Loucy (cell line): ENCODE data around the gene TBL1X.

Source experiments
- H2AFZ ChIP-seq: fragments of 200-600 bp; sonication (generic); 2 replicates; pipeline ENCODE4 v1.6.0; 2016; ENCODE audit warnings: antibody characterized with exemption, mild to moderate bottlenecking, low read length, moderate library complexity
- H3F3A ChIP-seq: fragments of 200-600 bp; 2 replicates; pipeline ENCODE4 v1.6.0; 2016; ENCODE audit warnings: antibody characterized with exemption, low read depth, mild to moderate bottlenecking
- H3K27me3 ChIP-seq: fragments of 200-600 bp; sonication (generic); 2 replicates; pipeline ENCODE4 v1.6.1; 2014; ENCODE audit warnings: low read length, mild to moderate bottlenecking; ENCODE audit not compliant: insufficient read depth, poor library complexity, severe bottlenecking
- H3K36me3 ChIP-seq: fragments of 200-600 bp; sonication (generic); 2 replicates; pipeline ENCODE4 v1.6.1; 2016; ENCODE audit warnings: low read length; ENCODE audit not compliant: insufficient read depth
- H3K4me1 ChIP-seq: fragments of 200-600 bp; sonication (generic); 2 replicates; pipeline ENCODE4 v1.5.1; 2014; ENCODE audit warnings: low read length, mild to moderate bottlenecking; ENCODE audit not compliant: insufficient read depth, poor library complexity, severe bottlenecking
- H3K4me2 ChIP-seq: fragments of 200-600 bp; sonication (generic); 2 replicates; pipeline ENCODE4 v1.6.0; 2014; ENCODE audit warnings: antibody characterized with exemption, low read length, low read depth, mild to moderate bottlenecking; ENCODE audit not compliant: poor library complexity, severe bottlenecking
- H3K4me3 ChIP-seq: fragments of 200-600 bp; sonication (generic); 2 replicates; pipeline ENCODE4 v1.5.1; 2014; ENCODE audit warnings: low read length, mild to moderate bottlenecking, mixed read lengths; ENCODE audit not compliant: poor library complexity, severe bottlenecking
- H3K79me2 ChIP-seq: fragments of 200-600 bp; sonication (generic); 2 replicates; pipeline ENCODE4 v1.6.1; 2014; ENCODE audit warnings: low read length; ENCODE audit not compliant: insufficient read depth
- H3K9ac ChIP-seq: fragments of 200-600 bp; sonication (generic); 2 replicates; pipeline ENCODE4 v1.6.0; 2014; ENCODE audit warnings: mild to moderate bottlenecking, low read depth, low read length, moderate library complexity; ENCODE audit not compliant: poor library complexity, severe bottlenecking
- H3K9me2 ChIP-seq: fragments of 200-600 bp; sonication (generic); replicated peaks from 2 replicates; pipeline ENCODE4 v1.6.1; 2016; ENCODE audit warnings: low read depth, low read length, mixed read lengths
- H3K9me3 ChIP-seq: fragments of 200-600 bp; sonication (generic); 2 replicates; pipeline ENCODE4 v1.6.1; 2014; ENCODE audit warnings: mild to moderate bottlenecking, antibody characterized with exemption, low read length, low read depth; ENCODE audit not compliant: insufficient read depth
- H4K20me1 ChIP-seq: fragments of 200-600 bp; sonication (generic); 2 replicates; pipeline ENCODE4 v1.6.0; 2014; ENCODE audit warnings: antibody characterized with exemption, low read length, mild to moderate bottlenecking; ENCODE audit not compliant: insufficient read depth, poor library complexity, severe bottlenecking
- CTCF ChIP-seq: fragments of 200-600 bp; sonication (generic); conservative IDR thresholded peaks from 2 replicates; pipeline ENCODE4 v1.5.1; 2014; ENCODE audit warnings: mild to moderate bottlenecking, antibody characterized with exemption, low read length
- EZH2phosphoT487 ChIP-seq: fragments of 200-600 bp; IDR thresholded peaks from 2 replicates; pipeline ENCODE4 v1.6.1; 2018; ENCODE audit warnings: antibody characterized with exemption, mild to moderate bottlenecking, moderate library complexity, borderline replicate concordance

Gene TBL1X

DNA sequence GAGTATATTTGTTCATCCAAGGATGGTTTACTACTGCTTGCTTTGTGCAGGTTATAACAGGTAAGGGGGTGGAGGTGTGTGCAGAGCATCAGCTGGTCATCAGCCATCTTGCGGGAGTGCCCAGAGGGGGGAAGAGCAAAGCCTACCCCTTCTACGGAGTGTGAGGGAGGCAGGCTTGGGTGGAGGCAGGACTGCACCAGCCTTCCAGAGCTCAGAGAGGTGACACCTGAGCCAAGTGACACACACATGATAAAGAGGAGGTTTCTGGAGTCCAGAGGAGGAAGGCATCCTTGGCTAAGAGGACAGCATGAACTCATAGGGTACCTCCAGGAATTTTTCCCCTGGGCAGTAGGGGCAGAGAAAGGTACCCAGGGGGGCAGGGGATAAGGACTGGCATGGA, 126.6 kb downstream of the TBL1X start:
- Histone ChIP-seq H2AFZ (no peak overlapping the region), H3K4me2 (no peak overlapping the region), H3K4me1 (no peaks in the 10 kb centered on the region), H3K9me2 (no peaks in the 10 kb centered on the region), H3F3A (no peaks in the 10 kb centered on the region), H3K27me3 (no peaks in the 10 kb centered on the region), H3K9me3 (no peaks in the 10 kb centered on the region), H3K79me2 (no peaks in the 10 kb centered on the region), H3K36me3 (no peaks in the 10 kb centered on the region), H4K20me1 (no peaks in the 10 kb centered on the region), H3K9ac (no peak overlapping the region), H3K4me3 (no peak overlapping the region)
- TF ChIP-seq EZH2phosphoT487, result no peak
- no peak for TF ChIP-seq CTCF

GRCh38 chrX:9593756-9594155, 128.9 kb downstream of the TBL1X start:
- no peaks in the 10 kb centered on the region for H3K9me3 ChIP-seq

DNA sequence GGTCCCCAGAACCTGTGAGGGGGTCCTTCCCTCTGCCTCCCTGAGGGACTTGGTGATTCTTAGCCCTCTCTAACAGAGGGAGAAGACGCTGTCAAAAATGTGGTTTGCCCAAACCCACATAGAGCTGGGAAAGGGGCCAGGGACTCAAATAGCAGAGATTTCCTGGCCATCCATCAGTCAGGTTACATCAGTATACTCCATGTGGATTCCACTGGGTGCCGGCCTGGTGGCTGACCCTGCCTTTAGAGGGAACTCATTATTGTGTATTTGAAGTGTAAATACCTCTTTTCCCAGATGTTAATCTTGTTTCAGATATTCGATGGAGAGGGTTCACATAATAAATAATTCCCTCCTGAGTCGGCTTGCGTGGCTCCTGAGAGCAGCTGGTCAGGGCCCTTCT, 130.3 kb downstream of the TBL1X start:
- H3F3A ChIP-seq, result no peaks in the 10 kb centered on the region
- no peak for TF ChIP-seq EZH2phosphoT487
- no peak for TF ChIP-seq CTCF
- H2AFZ ChIP-seq, result no peak overlapping the region
- H3K4me2 ChIP-seq, result no peak overlapping the region
- no peak overlapping the region for H3K9ac ChIP-seq
- no peaks in the 10 kb centered on the region for H3K36me3 ChIP-seq
- no peaks in the 10 kb centered on the region for H3K4me1 ChIP-seq
- H3K4me3 ChIP-seq, result no peak overlapping the region
- H3K27me3 ChIP-seq, result no peaks in the 10 kb centered on the region
- H3K9me3 ChIP-seq, result no peaks in the 10 kb centered on the region
- H3K79me2 ChIP-seq, result no peaks in the 10 kb centered on the region
- H3K9me2 ChIP-seq, result no peaks in the 10 kb centered on the region
- H4K20me1 ChIP-seq, result no peaks in the 10 kb centered on the region

More at GRCh38 chrX:9593756-9594155, 128.9 kb downstream of the TBL1X start:
- no peak overlapping the region for H3K9ac ChIP-seq
- H3K4me3 ChIP-seq, result no peak overlapping the region
- no peaks in the 10 kb centered on the region for H4K20me1 ChIP-seq
- no peak overlapping the region for H2AFZ ChIP-seq
- H3K36me3 ChIP-seq, result no peaks in the 10 kb centered on the region
- H3K9me2 ChIP-seq, result no peaks in the 10 kb centered on the region
- no peak for TF ChIP-seq EZH2phosphoT487
- no peak for TF ChIP-seq CTCF
- no peaks in the 10 kb centered on the region for H3K79me2 ChIP-seq
- no peaks in the 10 kb centered on the region for H3K4me1 ChIP-seq
- H3K27me3 ChIP-seq, result no peaks in the 10 kb centered on the region
- H3K4me2 ChIP-seq, result no peak overlapping the region
- no peaks in the 10 kb centered on the region for H3F3A ChIP-seq
